DND-41 (cell line): ENCODE data around the gene ZMYND15.
"Not testable (repeated sequence)": the region's sequence is repeated elsewhere in the genome, so short reads cannot be mapped to it uniquely, and the experiment has no call there.

Experiments
- ATAC-seq: fragments of 200-7000 bp; cut with Tn5 transposase; 3 replicates; pipeline ENCODE4 v1.9.1; 2021; ENCODE audit warnings: low read depth; ENCODE audit not compliant: insufficient read depth
- DNase-seq: peaks from one replicate; pipeline ENCODE4 v3.0.0-alpha.2; 2020
- H2AFZ ChIP-seq: 2 replicates; pipeline ENCODE4 v1.6.0; 2012; ENCODE audit warnings: low read depth, low read length
- H3K27ac ChIP-seq: 2 replicates; pipeline ENCODE4 v1.5.1; 2012; ENCODE audit warnings: low read length, inconsistent platforms
- H3K27me3 ChIP-seq: fragments of 200-600 bp; sonication (generic); 2 replicates; pipeline ENCODE4 v1.6.0; 2012; ENCODE audit warnings: low read length, mild to moderate bottlenecking, inconsistent platforms; ENCODE audit not compliant: insufficient read depth, poor library complexity
- H3K36me3 ChIP-seq: 2 replicates; pipeline ENCODE4 v1.5.1; 2012; ENCODE audit warnings: low read length, inconsistent platforms; ENCODE audit not compliant: insufficient read depth
- H3K4me1 ChIP-seq: 2 replicates; pipeline ENCODE4 v1.5.1; 2012; ENCODE audit warnings: mild to moderate bottlenecking, low read length; ENCODE audit not compliant: insufficient read depth
- H3K4me2 ChIP-seq: 2 replicates; pipeline ENCODE4 v1.6.0; 2012; ENCODE audit warnings: mild to moderate bottlenecking, moderate library complexity, low read length, inconsistent platforms; ENCODE audit not compliant: insufficient read depth
- H3K4me3 ChIP-seq, 2 experiments: fragments of 200-600 bp in 1 of 2; shearing (Covaris generic) in 1 of 2; 2 replicates each; pipeline ENCODE4 v1.5.1; 2012 to 2016; ENCODE audit warnings: inconsistent platforms in 2 of 2, low read length in 2 of 2, mild to moderate bottlenecking in 2 of 2, low read depth in 1 of 2, moderate library complexity in 1 of 2
- H3K79me2 ChIP-seq: 2 replicates; pipeline ENCODE4 v1.6.0; 2012; ENCODE audit warnings: low read length, inconsistent platforms; ENCODE audit not compliant: insufficient read depth
- H3K9ac ChIP-seq: 2 replicates; pipeline ENCODE4 v1.6.0; 2012; ENCODE audit warnings: low read depth, mild to moderate bottlenecking, inconsistent platforms, low read length, moderate library complexity
- H3K9me3 ChIP-seq: 2 replicates; pipeline ENCODE4 v1.5.1; 2012; ENCODE audit warnings: low read length, moderate library complexity, mild to moderate bottlenecking, inconsistent platforms; ENCODE audit not compliant: insufficient read depth, severe bottlenecking
- H4K20me1 ChIP-seq: 2 replicates; pipeline ENCODE4 v1.6.0; 2012; ENCODE audit warnings: low read length; ENCODE audit not compliant: insufficient read depth
- CTCF ChIP-seq: IDR thresholded peaks from 2 replicates; pipeline ENCODE4 v1.5.1; 2012; ENCODE audit warnings: borderline replicate concordance, low read length, moderate library complexity, mild to moderate bottlenecking; ENCODE audit not compliant: poor library complexity, severe bottlenecking; ENCODE audit errors: extremely low read depth
- EZH2 ChIP-seq: IDR thresholded peaks from 3 replicates; pipeline ENCODE4 v1.6.1; 2012; ENCODE audit warnings: borderline replicate concordance, low read depth, mild to moderate bottlenecking, moderate library complexity, low read length, inconsistent platforms; ENCODE audit not compliant: severe bottlenecking

Gene ZMYND15

GRCh38 chr17:4693416-4693815, 46.2 kb upstream of the ZMYND15 start:
- Histone ChIP-seq H2AFZ (no peak overlapping the region), H3K36me3 (peaks cover 67% of the 10 kb centered on the region), H3K4me2 (no peak overlapping the region), H3K4me1 (no peaks in the 10 kb centered on the region), H3K9ac (no peak overlapping the region), H4K20me1 (peaks cover 43% of the 10 kb centered on the region), H3K27ac (no peak overlapping the region), H3K9me3 (no peaks in the 10 kb centered on the region), H3K4me3 (no peak overlapping the region), H3K79me2 (peaks cover 91% of the 10 kb centered on the region), H3K27me3 (no peaks in the 10 kb centered on the region)
- DNase-seq = no peak
- TF ChIP-seq EZH2 (no peak), CTCF (no peak)
- no peak for ATAC-seq

GRCh38 chr17:4696437-4696805, 43.2 kb upstream of the ZMYND15 start:
- H3K4me3 ChIP-seq = no peak overlapping the region
- peaks cover 4% of the 10 kb centered on the region for H3K4me1 ChIP-seq
- H3K27me3 ChIP-seq = no peaks in the 10 kb centered on the region
- peaks cover 46% of the 10 kb centered on the region for H3K36me3 ChIP-seq
- H3K27ac ChIP-seq = no peak overlapping the region
- no peak overlapping the region for H3K4me2 ChIP-seq
- no peaks in the 10 kb centered on the region for H3K9me3 ChIP-seq
- no peak for DNase-seq
- peaks cover 38% of the 10 kb centered on the region for H4K20me1 ChIP-seq
- H3K9ac ChIP-seq = no peak overlapping the region
- no peak for TF ChIP-seq EZH2
- no peak for TF ChIP-seq CTCF
- no peak for ATAC-seq
- peaks cover 95% of the 10 kb centered on the region for H3K79me2 ChIP-seq
- no peak overlapping the region for H2AFZ ChIP-seq

GRCh38 chr17:4699401-4700056, 40.1 kb upstream of the ZMYND15 start:
- H4K20me1 ChIP-seq = peaks cover 32% of the 10 kb centered on the region
- H3K9ac ChIP-seq, DNase-seq, H3K9me3 ChIP-seq, ATAC-seq, H3K27me3 ChIP-seq, H3K27ac ChIP-seq, H3K4me3 ChIP-seq, H2AFZ ChIP-seq, H3K4me2 ChIP-seq: not testable (repeated sequence)
- H3K79me2 ChIP-seq = peaks cover 99% of the 10 kb centered on the region
- H3K36me3 ChIP-seq = peaks cover 30% of the 10 kb centered on the region
- H3K4me1 ChIP-seq = peaks cover 24% of the 10 kb centered on the region

- Histone ChIP-seq H3K4me1 (peaks cover 35% of the 10 kb centered on the region), H3K4me3 (no peak overlapping the region), H3K27ac (no peak overlapping the region), H3K4me2 (peak overlapping the region; percentile 90; the same call in 1 of the 2 replicates), H2AFZ (no peak overlapping the region), H3K36me3 (peaks cover 28% of the 10 kb centered on the region), H3K27me3 (no peaks in the 10 kb centered on the region), H3K9me3 (no peaks in the 10 kb centered on the region), H4K20me1 (peaks cover 31% of the 10 kb centered on the region), H3K79me2 (peaks cover 91% of the 10 kb centered on the region), H3K9ac (no peak overlapping the region)
- TF ChIP-seq CTCF (no peak), EZH2 (no peak)
- ATAC-seq = no peak
- DNase-seq = no peak
Observed at GRCh38 chr17:4701116-4701515, 38.5 kb upstream of the ZMYND15 start.
